GM23338 (cell line): ENCODE data around the gene ADAMTSL2. TPM values are rescaled to one million over a fixed set of nuclear protein-coding genes. Genes with fewer than 3 reads are reported as not detected.

Experiments
- ATAC-seq: fragments of 200-7000 bp; cut with Tn5 transposase; 3 replicates; pipeline ENCODE4 v1.9.1; 2020
- DNase-seq: peaks from one replicate; pipeline ENCODE4 v3.0.0-alpha.2; 2015; ENCODE audit warnings: low spot score
- H2AFZ ChIP-seq: fragments of 200-600 bp; sonication (generic); 2 replicates; pipeline ENCODE4 v1.8.0; 2016; ENCODE audit warnings: antibody characterized with exemption, mild to moderate bottlenecking, moderate library complexity
- H3F3A ChIP-seq: fragments of 200-600 bp; sonication (generic); replicated peaks from 2 replicates; pipeline ENCODE4 v1.8.0; 2017; ENCODE audit warnings: antibody characterized with exemption, mixed run types, low read depth
- H3K27ac ChIP-seq: fragments of 200-600 bp; sonication (generic); 2 replicates; pipeline ENCODE4 v1.6.1; 2016; ENCODE audit warnings: low read depth
- H3K27me3 ChIP-seq: fragments of 200-600 bp; sonication (generic); 2 replicates; pipeline ENCODE4 v1.8.0; 2016; ENCODE audit warnings: mild to moderate bottlenecking, mixed run types, moderate library complexity; ENCODE audit not compliant: insufficient read depth
- H3K36me3 ChIP-seq: fragments of 200-600 bp; sonication (generic); 2 replicates; pipeline ENCODE4 v1.8.0; 2016; ENCODE audit warnings: mild to moderate bottlenecking; ENCODE audit not compliant: insufficient read depth
- H3K4me1 ChIP-seq: fragments of 200-600 bp; sonication (generic); 2 replicates; pipeline ENCODE4 v1.8.0; 2016; ENCODE audit warnings: mild to moderate bottlenecking, moderate library complexity; ENCODE audit not compliant: insufficient read depth
- H3K4me2 ChIP-seq: fragments of 200-600 bp; sonication (generic); 2 replicates; pipeline ENCODE4 v1.7.1; 2017; ENCODE audit warnings: mixed run types
- H3K4me3 ChIP-seq: fragments of 200-600 bp; sonication (generic); 2 replicates; pipeline ENCODE4 v1.6.1; 2016; ENCODE audit warnings: mixed run types
- H3K79me2 ChIP-seq: fragments of 200-600 bp; sonication (generic); replicated peaks from 2 replicates; pipeline ENCODE4 v1.8.0; 2017; ENCODE audit warnings: mild to moderate bottlenecking; ENCODE audit not compliant: insufficient read depth
- H3K9me2 ChIP-seq: fragments of 200-600 bp; sonication (generic); 2 replicates; pipeline ENCODE4 v1.8.0; 2017; ENCODE audit not compliant: insufficient read depth
- H4K20me1 ChIP-seq: fragments of 200-600 bp; sonication (generic); replicated peaks from 2 replicates; pipeline ENCODE4 v1.8.0; 2017; ENCODE audit warnings: mild to moderate bottlenecking; ENCODE audit not compliant: insufficient read depth
- H3K27ac Mint-ChIP-seq: 2 replicates; pipeline ENCODE4 v1.8.0; 2020; ENCODE audit warnings: inconsistent platforms, mild to moderate bottlenecking, moderate library complexity, mixed read lengths
- H3K27me3 Mint-ChIP-seq: 3 replicates; pipeline ENCODE4 v1.8.0; 2022; ENCODE audit warnings: low read depth, mild to moderate bottlenecking, moderate library complexity, mixed read lengths, inconsistent platforms; ENCODE audit not compliant: insufficient read depth, poor library complexity
- H3K36me3 Mint-ChIP-seq: 3 replicates; pipeline ENCODE4 v1.8.0; 2021; ENCODE audit warnings: low read depth, mild to moderate bottlenecking, inconsistent platforms, moderate library complexity, mixed read lengths
- H3K4me1 Mint-ChIP-seq: 3 replicates; pipeline ENCODE4 v1.8.0; 2020; ENCODE audit warnings: mild to moderate bottlenecking, inconsistent platforms, mixed read lengths
- H3K4me3 Mint-ChIP-seq: 3 replicates; pipeline ENCODE4 v1.8.0; 2021; ENCODE audit warnings: moderate library complexity, mild to moderate bottlenecking, inconsistent platforms, mixed read lengths
- H3K9me3 Mint-ChIP-seq: 3 replicates; pipeline ENCODE4 v1.8.0; 2020; ENCODE audit warnings: moderate library complexity, mild to moderate bottlenecking, inconsistent platforms, mixed read lengths
- CREB1 ChIP-seq: fragments of 250-450 bp; sonication (Bioruptor Pico); IDR thresholded peaks from 2 replicates; pipeline ENCODE4 v1.5.0; 2020; ENCODE audit warnings: low read depth, mild to moderate bottlenecking, moderate library complexity
- EZH2 ChIP-seq: fragments of 200-600 bp; sonication (generic); IDR thresholded peaks from one replicate; pipeline ENCODE4 v1.8.0; 2017; ENCODE audit warnings: antibody characterized with exemption, mild to moderate bottlenecking, low read depth; ENCODE audit not compliant: unreplicated experiment
- JUNB ChIP-seq: IDR thresholded peaks from one replicate; pipeline ENCODE4 v1.6.1; 2016; ENCODE audit warnings: antibody characterized with exemption; ENCODE audit not compliant: unreplicated experiment
- NANOG ChIP-seq: IDR thresholded peaks from 2 replicates; pipeline ENCODE4 v1.6.1; 2016; ENCODE audit warnings: antibody characterized with exemption, borderline replicate concordance
- REST ChIP-seq: IDR thresholded peaks from one replicate; pipeline ENCODE4 v1.6.1; 2018; ENCODE audit warnings: antibody characterized with exemption; ENCODE audit not compliant: unreplicated experiment
- ZNF114 ChIP-seq: fragments of 250-450 bp; sonication (Bioruptor Pico); IDR thresholded peaks from 2 replicates; pipeline ENCODE4 v1.5.0; 2020; ENCODE audit warnings: mild to moderate bottlenecking, moderate library complexity
- ZNF331 ChIP-seq: fragments of 250-450 bp; sonication (Bioruptor Pico); IDR thresholded peaks from 2 replicates; pipeline ENCODE4 v1.5.0; 2020; ENCODE audit warnings: low read depth, mild to moderate bottlenecking, moderate library complexity
- polyA plus RNA-seq: library from polyadenylated mRNA; unstranded; fragments of >200 nt; fragmentation: Nextera tagmentation; extraction: Ambion mirVana; gene quantifications from 2 replicates; pipeline ENCODE4 v1.2.1, GENCODE V29; 2016
- total RNA-seq: library from RNA; depleted of rRNA; stranded (reverse); fragments of >200 nt; shearing (Covaris generic); gene quantifications from 2 replicates; pipeline ENCODE4 v1.2.3, GENCODE V29; 2014
- TF ChIP-seq, protein P1 (sequence below), 2 experiments: fragments of 200-600 bp in 1 of 2; sonication (generic) in 1 of 2; conservative IDR thresholded peaks; 2 replicates each; pipeline versions ENCODE4 v1.5.1 to v1.6.1; 2016 to 2017; ENCODE audit warnings: antibody characterized with exemption in 2 of 2, low read depth in 2 of 2, mild to moderate bottlenecking in 2 of 2, moderate library complexity in 1 of 2

Gene ADAMTSL2
- total and polyA plus RNA-seq, 2 experiments from 2014 or later = 0.15 to 0.66 TPM

GRCh38 chr9:133543772-133544467 lies 9.4 kb downstream of the ADAMTSL2 start (continued):
- TF ChIP-seq REST = no peak
- TF ChIP-seq ZNF331 (CRISPR knock-in tag) = no peak
- no peak for TF ChIP-seq EZH2
- no peak for TF ChIP-seq ZNF114
- no peak for TF ChIP-seq NANOG
- no peak for TF ChIP-seq CREB1 (CRISPR knock-in tag)
- TF ChIP-seq JUNB = no peak
- TF ChIP-seq, protein P1, sequence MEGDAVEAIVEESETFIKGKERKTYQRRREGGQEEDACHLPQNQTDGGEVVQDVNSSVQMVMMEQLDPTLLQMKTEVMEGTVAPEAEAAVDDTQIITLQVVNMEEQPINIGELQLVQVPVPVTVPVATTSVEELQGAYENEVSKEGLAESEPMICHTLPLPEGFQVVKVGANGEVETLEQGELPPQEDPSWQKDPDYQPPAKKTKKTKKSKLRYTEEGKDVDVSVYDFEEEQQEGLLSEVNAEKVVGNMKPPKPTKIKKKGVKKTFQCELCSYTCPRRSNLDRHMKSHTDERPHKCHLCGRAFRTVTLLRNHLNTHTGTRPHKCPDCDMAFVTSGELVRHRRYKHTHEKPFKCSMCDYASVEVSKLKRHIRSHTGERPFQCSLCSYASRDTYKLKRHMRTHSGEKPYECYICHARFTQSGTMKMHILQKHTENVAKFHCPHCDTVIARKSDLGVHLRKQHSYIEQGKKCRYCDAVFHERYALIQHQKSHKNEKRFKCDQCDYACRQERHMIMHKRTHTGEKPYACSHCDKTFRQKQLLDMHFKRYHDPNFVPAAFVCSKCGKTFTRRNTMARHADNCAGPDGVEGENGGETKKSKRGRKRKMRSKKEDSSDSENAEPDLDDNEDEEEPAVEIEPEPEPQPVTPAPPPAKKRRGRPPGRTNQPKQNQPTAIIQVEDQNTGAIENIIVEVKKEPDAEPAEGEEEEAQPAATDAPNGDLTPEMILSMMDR (conservative IDR thresholded peaks at IDR 0.05; ENCODE audit: low read depth in 2 of 2) = no peak

DNA sequence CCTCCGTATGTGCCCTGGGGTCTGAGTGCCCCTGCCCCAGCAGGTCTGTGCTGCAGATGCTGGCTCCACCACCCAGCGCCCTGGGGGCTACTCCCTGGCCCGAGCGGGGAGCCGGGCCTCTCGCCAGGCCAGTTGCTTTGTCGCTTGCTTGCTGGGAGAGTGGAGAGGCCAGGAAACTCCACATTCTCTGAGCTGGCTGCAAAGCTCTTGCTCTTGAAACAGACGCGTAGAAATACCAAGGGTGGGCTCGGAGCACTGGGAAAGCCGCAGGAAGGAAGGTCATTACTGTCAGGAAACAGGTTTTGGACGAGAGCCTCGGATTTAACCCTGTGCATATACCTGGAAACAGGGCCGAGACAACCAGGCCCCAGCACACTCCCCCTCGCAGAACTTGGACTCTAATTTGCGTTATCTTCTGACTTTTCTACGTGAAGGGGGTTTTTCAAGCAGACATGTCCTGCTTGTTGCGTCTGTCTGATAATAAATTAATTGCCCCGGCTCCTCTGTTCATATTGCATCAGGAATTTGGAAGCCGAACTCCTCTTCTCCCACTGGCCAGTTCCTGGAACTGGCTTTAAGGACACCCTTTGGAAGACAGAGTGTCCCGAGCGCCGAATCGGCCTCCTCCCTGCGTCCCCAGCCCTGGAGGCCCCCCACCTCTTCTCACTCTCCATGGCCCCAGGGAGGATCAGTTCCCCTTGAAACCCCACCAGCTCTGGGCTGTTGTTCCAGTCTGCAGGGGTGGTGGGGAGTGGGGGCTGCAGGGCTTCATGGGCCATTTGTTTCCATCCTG lies 11.2 kb downstream of the ADAMTSL2 start:
- Histone ChIP-seq H3K79me2 (no peaks in the 10 kb centered on the region), H3K27ac (no peak overlapping the region), H4K20me1 (no peaks in the 10 kb centered on the region), H3F3A (no peaks in the 10 kb centered on the region), H3K9me2 (no peaks in the 10 kb centered on the region), H2AFZ (no peak overlapping the region), H3K4me3 (no peak overlapping the region), H3K27me3 (no peaks in the 10 kb centered on the region), H3K4me1 (no peaks in the 10 kb centered on the region), H3K36me3 (no peaks in the 10 kb centered on the region), H3K4me2 (no peak overlapping the region)
- Mint-ChIP-seq H3K9me3 (no peaks in the 10 kb centered on the region), H3K36me3 (no peaks in the 10 kb centered on the region; the same call in 2 of the 3 replicates), H3K27me3 (peaks cover 6% of the 10 kb centered on the region), H3K4me3 (no peak overlapping the region), H3K4me1 (peaks cover 4% of the 10 kb centered on the region), H3K27ac (no peak overlapping the region)
- ATAC-seq (no peak), DNase-seq (no peak)
- no peak for TF ChIP-seq CREB1 (CRISPR knock-in tag)
- no peak for TF ChIP-seq ZNF114
- no peak for TF ChIP-seq REST
- TF ChIP-seq JUNB = no peak
- TF ChIP-seq EZH2 = no peak
- no peak for TF ChIP-seq NANOG
